GM23338 (cell line): ENCODE measurements around the gene ARMH4. TPM values are rescaled to one million over a fixed set of nuclear protein-coding genes. Genes with fewer than 3 reads are reported as not detected.

Source experiments
- ATAC-seq: fragments of 200-7000 bp; cut with Tn5 transposase; 3 replicates; pipeline ENCODE4 v1.9.1; 2020
- DNase-seq: peaks from one replicate; pipeline ENCODE4 v3.0.0-alpha.2; 2015; ENCODE audit warnings: low spot score
- H2AFZ ChIP-seq: fragments of 200-600 bp; sonication (generic); 2 replicates; pipeline ENCODE4 v1.8.0; 2016; ENCODE audit warnings: antibody characterized with exemption, mild to moderate bottlenecking, moderate library complexity
- H3F3A ChIP-seq: fragments of 200-600 bp; sonication (generic); replicated peaks from 2 replicates; pipeline ENCODE4 v1.8.0; 2017; ENCODE audit warnings: antibody characterized with exemption, mixed run types, low read depth
- H3K27ac ChIP-seq: fragments of 200-600 bp; sonication (generic); 2 replicates; pipeline ENCODE4 v1.6.1; 2016; ENCODE audit warnings: low read depth
- H3K27me3 ChIP-seq: fragments of 200-600 bp; sonication (generic); 2 replicates; pipeline ENCODE4 v1.8.0; 2016; ENCODE audit warnings: mild to moderate bottlenecking, mixed run types, moderate library complexity; ENCODE audit not compliant: insufficient read depth
- H3K36me3 ChIP-seq: fragments of 200-600 bp; sonication (generic); 2 replicates; pipeline ENCODE4 v1.8.0; 2016; ENCODE audit warnings: mild to moderate bottlenecking; ENCODE audit not compliant: insufficient read depth
- H3K4me1 ChIP-seq: fragments of 200-600 bp; sonication (generic); 2 replicates; pipeline ENCODE4 v1.8.0; 2016; ENCODE audit warnings: mild to moderate bottlenecking, moderate library complexity; ENCODE audit not compliant: insufficient read depth
- H3K4me2 ChIP-seq: fragments of 200-600 bp; sonication (generic); 2 replicates; pipeline ENCODE4 v1.7.1; 2017; ENCODE audit warnings: mixed run types
- H3K4me3 ChIP-seq: fragments of 200-600 bp; sonication (generic); 2 replicates; pipeline ENCODE4 v1.6.1; 2016; ENCODE audit warnings: mixed run types
- H3K79me2 ChIP-seq: fragments of 200-600 bp; sonication (generic); replicated peaks from 2 replicates; pipeline ENCODE4 v1.8.0; 2017; ENCODE audit warnings: mild to moderate bottlenecking; ENCODE audit not compliant: insufficient read depth
- H3K9me2 ChIP-seq: fragments of 200-600 bp; sonication (generic); 2 replicates; pipeline ENCODE4 v1.8.0; 2017; ENCODE audit not compliant: insufficient read depth
- H4K20me1 ChIP-seq: fragments of 200-600 bp; sonication (generic); replicated peaks from 2 replicates; pipeline ENCODE4 v1.8.0; 2017; ENCODE audit warnings: mild to moderate bottlenecking; ENCODE audit not compliant: insufficient read depth
- H3K27ac Mint-ChIP-seq: 2 replicates; pipeline ENCODE4 v1.8.0; 2020; ENCODE audit warnings: inconsistent platforms, mild to moderate bottlenecking, moderate library complexity, mixed read lengths
- H3K27me3 Mint-ChIP-seq: 3 replicates; pipeline ENCODE4 v1.8.0; 2022; ENCODE audit warnings: low read depth, mild to moderate bottlenecking, moderate library complexity, mixed read lengths, inconsistent platforms; ENCODE audit not compliant: insufficient read depth, poor library complexity
- H3K36me3 Mint-ChIP-seq: 3 replicates; pipeline ENCODE4 v1.8.0; 2021; ENCODE audit warnings: low read depth, mild to moderate bottlenecking, inconsistent platforms, moderate library complexity, mixed read lengths
- H3K4me1 Mint-ChIP-seq: 3 replicates; pipeline ENCODE4 v1.8.0; 2020; ENCODE audit warnings: mild to moderate bottlenecking, inconsistent platforms, mixed read lengths
- H3K4me3 Mint-ChIP-seq: 3 replicates; pipeline ENCODE4 v1.8.0; 2021; ENCODE audit warnings: moderate library complexity, mild to moderate bottlenecking, inconsistent platforms, mixed read lengths
- H3K9me3 Mint-ChIP-seq: 3 replicates; pipeline ENCODE4 v1.8.0; 2020; ENCODE audit warnings: moderate library complexity, mild to moderate bottlenecking, inconsistent platforms, mixed read lengths
- CREB1 ChIP-seq: fragments of 250-450 bp; sonication (Bioruptor Pico); IDR thresholded peaks from 2 replicates; pipeline ENCODE4 v1.5.0; 2020; ENCODE audit warnings: low read depth, mild to moderate bottlenecking, moderate library complexity
- NANOG ChIP-seq: IDR thresholded peaks from 2 replicates; pipeline ENCODE4 v1.6.1; 2016; ENCODE audit warnings: antibody characterized with exemption, borderline replicate concordance
- POLR2AphosphoS5 ChIP-seq: IDR thresholded peaks from 2 replicates; pipeline ENCODE4 v1.6.1; 2016; ENCODE audit warnings: antibody characterized with exemption, low read depth
- STAT1 ChIP-seq: IDR thresholded peaks from one replicate; pipeline ENCODE4 v1.6.1; 2016; ENCODE audit warnings: antibody characterized with exemption; ENCODE audit not compliant: unreplicated experiment
- polyA plus RNA-seq: library from polyadenylated mRNA; unstranded; fragments of >200 nt; fragmentation: Nextera tagmentation; extraction: Ambion mirVana; gene quantifications from 2 replicates; pipeline ENCODE4 v1.2.1, GENCODE V29; 2016
- total RNA-seq: library from RNA; depleted of rRNA; stranded (reverse); fragments of >200 nt; shearing (Covaris generic); gene quantifications from 2 replicates; pipeline ENCODE4 v1.2.3, GENCODE V29; 2014
- TF ChIP-seq, protein P1 (sequence below): fragments of 250-450 bp; sonication (Bioruptor Pico); IDR thresholded peaks from 2 replicates; pipeline ENCODE4 v1.5.0; 2020; ENCODE audit warnings: mild to moderate bottlenecking, moderate library complexity
- TF ChIP-seq, protein P2 (sequence below): IDR thresholded peaks from one replicate; pipeline ENCODE4 v1.6.1; 2018; ENCODE audit warnings: antibody characterized with exemption; ENCODE audit not compliant: unreplicated experiment
- TF ChIP-seq, protein P3 (sequence below): IDR thresholded peaks from 2 replicates; pipeline ENCODE4 v1.6.1; 2016; ENCODE audit warnings: antibody characterized with exemption

ARMH4 gene
- total and polyA plus RNA-seq, 2 experiments from 2014 or later, result 15.5 to 20.2 TPM

DNA sequence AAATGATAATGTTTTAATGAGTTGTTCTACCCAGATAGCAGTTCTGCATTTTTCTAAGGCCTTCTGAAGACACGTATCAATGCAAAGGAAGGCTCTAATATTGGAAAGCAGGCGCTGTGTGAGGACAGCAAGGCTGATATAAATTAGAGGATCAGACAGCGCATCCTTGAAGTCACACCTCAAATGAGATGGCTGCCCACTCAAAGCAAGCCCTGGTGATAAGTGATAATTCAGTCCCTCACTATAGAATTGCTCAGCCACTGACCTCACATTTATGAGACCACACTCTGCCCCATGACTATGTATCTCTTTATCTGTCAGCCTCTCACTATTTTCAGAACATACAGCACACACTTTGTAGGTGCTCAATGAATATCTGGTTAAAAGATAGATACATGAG, 62.4 kb downstream of the ARMH4 start:
- peaks cover 6% of the 10 kb centered on the region; the same call in 1 of the 3 replicates for H3K4me1 Mint-ChIP-seq
- Histone ChIP-seq H3K27ac (no peak overlapping the region), H3F3A (no peaks in the 10 kb centered on the region), H2AFZ (no peak overlapping the region), H3K9me2 (no peaks in the 10 kb centered on the region), H3K4me1 (no peaks in the 10 kb centered on the region), H3K36me3 (no peaks in the 10 kb centered on the region), H3K4me3 (no peak overlapping the region), H4K20me1 (no peaks in the 10 kb centered on the region), H3K79me2 (no peaks in the 10 kb centered on the region), H3K4me2 (no peak overlapping the region), H3K27me3 (no peaks in the 10 kb centered on the region)
- no peak overlapping the region for H3K4me3 Mint-ChIP-seq
- no peaks in the 10 kb centered on the region for H3K27me3 Mint-ChIP-seq
- H3K27ac Mint-ChIP-seq, result no peak overlapping the region
- no peaks in the 10 kb centered on the region; the same call in 2 of the 3 replicates for H3K9me3 Mint-ChIP-seq
- ATAC-seq (no peak), DNase-seq (no peak)
- TF ChIP-seq, protein P1, sequence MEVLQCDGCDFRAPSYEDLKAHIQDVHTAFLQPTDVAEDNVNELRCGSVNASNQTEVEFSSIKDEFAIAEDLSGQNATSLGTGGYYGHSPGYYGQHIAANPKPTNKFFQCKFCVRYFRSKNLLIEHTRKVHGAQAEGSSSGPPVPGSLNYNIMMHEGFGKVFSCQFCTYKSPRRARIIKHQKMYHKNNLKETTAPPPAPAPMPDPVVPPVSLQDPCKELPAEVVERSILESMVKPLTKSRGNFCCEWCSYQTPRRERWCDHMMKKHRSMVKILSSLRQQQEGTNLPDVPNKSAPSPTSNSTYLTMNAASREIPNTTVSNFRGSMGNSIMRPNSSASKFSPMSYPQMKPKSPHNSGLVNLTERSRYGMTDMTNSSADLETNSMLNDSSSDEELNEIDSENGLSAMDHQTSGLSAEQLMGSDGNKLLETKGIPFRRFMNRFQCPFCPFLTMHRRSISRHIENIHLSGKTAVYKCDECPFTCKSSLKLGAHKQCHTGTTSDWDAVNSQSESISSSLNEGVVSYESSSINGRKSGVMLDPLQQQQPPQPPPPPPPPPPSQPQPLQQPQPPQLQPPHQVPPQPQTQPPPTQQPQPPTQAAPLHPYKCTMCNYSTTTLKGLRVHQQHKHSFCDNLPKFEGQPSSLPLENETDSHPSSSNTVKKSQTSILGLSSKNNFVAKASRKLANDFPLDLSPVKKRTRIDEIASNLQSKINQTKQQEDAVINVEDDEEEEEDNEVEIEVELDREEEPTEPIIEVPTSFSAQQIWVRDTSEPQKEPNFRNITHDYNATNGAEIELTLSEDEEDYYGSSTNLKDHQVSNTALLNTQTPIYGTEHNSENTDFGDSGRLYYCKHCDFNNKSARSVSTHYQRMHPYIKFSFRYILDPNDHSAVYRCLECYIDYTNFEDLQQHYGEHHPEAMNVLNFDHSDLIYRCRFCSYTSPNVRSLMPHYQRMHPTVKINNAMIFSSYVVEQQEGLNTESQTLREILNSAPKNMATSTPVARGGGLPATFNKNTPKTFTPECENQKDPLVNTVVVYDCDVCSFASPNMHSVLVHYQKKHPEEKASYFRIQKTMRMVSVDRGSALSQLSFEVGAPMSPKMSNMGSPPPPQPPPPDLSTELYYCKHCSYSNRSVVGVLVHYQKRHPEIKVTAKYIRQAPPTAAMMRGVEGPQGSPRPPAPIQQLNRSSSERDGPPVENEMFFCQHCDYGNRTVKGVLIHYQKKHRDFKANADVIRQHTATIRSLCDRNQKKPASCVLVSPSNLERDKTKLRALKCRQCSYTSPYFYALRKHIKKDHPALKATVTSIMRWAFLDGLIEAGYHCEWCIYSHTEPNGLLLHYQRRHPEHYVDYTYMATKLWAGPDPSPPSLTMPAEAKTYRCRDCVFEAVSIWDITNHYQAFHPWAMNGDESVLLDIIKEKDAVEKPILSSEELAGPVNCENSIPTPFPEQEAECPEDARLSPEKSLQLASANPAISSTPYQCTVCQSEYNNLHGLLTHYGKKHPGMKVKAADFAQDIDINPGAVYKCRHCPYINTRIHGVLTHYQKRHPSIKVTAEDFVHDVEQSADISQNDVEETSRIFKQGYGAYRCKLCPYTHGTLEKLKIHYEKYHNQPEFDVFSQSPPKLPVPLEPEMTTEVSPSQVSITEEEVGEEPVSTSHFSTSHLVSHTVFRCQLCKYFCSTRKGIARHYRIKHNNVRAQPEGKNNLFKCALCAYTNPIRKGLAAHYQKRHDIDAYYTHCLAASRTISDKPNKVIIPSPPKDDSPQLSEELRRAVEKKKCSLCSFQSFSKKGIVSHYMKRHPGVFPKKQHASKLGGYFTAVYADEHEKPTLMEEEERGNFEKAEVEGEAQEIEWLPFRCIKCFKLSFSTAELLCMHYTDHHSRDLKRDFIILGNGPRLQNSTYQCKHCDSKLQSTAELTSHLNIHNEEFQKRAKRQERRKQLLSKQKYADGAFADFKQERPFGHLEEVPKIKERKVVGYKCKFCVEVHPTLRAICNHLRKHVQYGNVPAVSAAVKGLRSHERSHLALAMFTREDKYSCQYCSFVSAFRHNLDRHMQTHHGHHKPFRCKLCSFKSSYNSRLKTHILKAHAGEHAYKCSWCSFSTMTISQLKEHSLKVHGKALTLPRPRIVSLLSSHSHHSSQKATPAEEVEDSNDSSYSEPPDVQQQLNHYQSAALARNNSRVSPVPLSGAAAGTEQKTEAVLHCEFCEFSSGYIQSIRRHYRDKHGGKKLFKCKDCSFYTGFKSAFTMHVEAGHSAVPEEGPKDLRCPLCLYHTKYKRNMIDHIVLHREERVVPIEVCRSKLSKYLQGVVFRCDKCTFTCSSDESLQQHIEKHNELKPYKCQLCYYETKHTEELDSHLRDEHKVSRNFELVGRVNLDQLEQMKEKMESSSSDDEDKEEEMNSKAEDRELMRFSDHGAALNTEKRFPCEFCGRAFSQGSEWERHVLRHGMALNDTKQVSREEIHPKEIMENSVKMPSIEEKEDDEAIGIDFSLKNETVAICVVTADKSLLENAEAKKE (CRISPR knock-in tag), result no peak
- TF ChIP-seq, protein P2, sequence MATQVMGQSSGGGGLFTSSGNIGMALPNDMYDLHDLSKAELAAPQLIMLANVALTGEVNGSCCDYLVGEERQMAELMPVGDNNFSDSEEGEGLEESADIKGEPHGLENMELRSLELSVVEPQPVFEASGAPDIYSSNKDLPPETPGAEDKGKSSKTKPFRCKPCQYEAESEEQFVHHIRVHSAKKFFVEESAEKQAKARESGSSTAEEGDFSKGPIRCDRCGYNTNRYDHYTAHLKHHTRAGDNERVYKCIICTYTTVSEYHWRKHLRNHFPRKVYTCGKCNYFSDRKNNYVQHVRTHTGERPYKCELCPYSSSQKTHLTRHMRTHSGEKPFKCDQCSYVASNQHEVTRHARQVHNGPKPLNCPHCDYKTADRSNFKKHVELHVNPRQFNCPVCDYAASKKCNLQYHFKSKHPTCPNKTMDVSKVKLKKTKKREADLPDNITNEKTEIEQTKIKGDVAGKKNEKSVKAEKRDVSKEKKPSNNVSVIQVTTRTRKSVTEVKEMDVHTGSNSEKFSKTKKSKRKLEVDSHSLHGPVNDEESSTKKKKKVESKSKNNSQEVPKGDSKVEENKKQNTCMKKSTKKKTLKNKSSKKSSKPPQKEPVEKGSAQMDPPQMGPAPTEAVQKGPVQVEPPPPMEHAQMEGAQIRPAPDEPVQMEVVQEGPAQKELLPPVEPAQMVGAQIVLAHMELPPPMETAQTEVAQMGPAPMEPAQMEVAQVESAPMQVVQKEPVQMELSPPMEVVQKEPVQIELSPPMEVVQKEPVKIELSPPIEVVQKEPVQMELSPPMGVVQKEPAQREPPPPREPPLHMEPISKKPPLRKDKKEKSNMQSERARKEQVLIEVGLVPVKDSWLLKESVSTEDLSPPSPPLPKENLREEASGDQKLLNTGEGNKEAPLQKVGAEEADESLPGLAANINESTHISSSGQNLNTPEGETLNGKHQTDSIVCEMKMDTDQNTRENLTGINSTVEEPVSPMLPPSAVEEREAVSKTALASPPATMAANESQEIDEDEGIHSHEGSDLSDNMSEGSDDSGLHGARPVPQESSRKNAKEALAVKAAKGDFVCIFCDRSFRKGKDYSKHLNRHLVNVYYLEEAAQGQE, result no peak
- TF ChIP-seq CREB1 (CRISPR knock-in tag), result no peak
- TF ChIP-seq, protein P3, sequence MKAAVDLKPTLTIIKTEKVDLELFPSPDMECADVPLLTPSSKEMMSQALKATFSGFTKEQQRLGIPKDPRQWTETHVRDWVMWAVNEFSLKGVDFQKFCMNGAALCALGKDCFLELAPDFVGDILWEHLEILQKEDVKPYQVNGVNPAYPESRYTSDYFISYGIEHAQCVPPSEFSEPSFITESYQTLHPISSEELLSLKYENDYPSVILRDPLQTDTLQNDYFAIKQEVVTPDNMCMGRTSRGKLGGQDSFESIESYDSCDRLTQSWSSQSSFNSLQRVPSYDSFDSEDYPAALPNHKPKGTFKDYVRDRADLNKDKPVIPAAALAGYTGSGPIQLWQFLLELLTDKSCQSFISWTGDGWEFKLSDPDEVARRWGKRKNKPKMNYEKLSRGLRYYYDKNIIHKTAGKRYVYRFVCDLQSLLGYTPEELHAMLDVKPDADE, result no peak
- TF ChIP-seq POLR2AphosphoS5, result no peak
- TF ChIP-seq NANOG, result no peak
- TF ChIP-seq STAT1, result no peak
- no peaks in the 10 kb centered on the region for H3K36me3 Mint-ChIP-seq
